ENCODE results near the gene STIL. TPM values are rescaled to one million over a fixed set of nuclear protein-coding genes. Genes with fewer than 3 reads are reported as not detected.

Gene STIL
- polyA plus RNA-seq, 2 donors = 1.6 to 2.4 TPM

GRCh38 chr1:47244339-47244862, 69.5 kb downstream of the STIL start:
- Histone ChIP-seq H3K27me3 (ENCODE audit: control insufficient read depth in 1 of 2, insufficient read depth in 2 of 2, low read length in 2 of 2) (no peaks in the 10 kb centered on the region), H3K4me3 (ENCODE audit: low read depth in 1 of 2, low read length in 2 of 2) (no peak overlapping the region), H3K36me3 (ENCODE audit: control insufficient read depth in 2 of 2, insufficient read depth in 2 of 2, low read length in 1 of 2) (no peaks in the 10 kb centered on the region), H3K9me3 (ENCODE audit: control insufficient read depth in 2 of 2, insufficient read depth in 1 of 2, low read depth in 1 of 2, low read length in 1 of 2) (no peaks in the 10 kb centered on the region), H3K27ac (ENCODE audit: low read depth in 2 of 2, low read length in 1 of 2) (no peak overlapping the region), H3K4me1 (ENCODE audit: control insufficient read depth in 2 of 2, insufficient read depth in 2 of 2, low read length in 1 of 2) (no peaks in the 10 kb centered on the region)
- 48 to 70% methylated on average over 3 of the region's 3 CpGs for WGBS, 2 donors

GRCh38 chr1:47243910-47244309, 70.0 kb downstream of the STIL start:
- no peaks in the 10 kb centered on the region for H3K27me3 ChIP-seq (ENCODE audit: control insufficient read depth in 1 of 2, insufficient read depth in 2 of 2, low read length in 2 of 2)
- no peaks in the 10 kb centered on the region for H3K36me3 ChIP-seq (ENCODE audit: control insufficient read depth in 2 of 2, insufficient read depth in 2 of 2, low read length in 1 of 2)
- no peak overlapping the region for H3K4me3 ChIP-seq (ENCODE audit: low read depth in 1 of 2, low read length in 2 of 2)
- no peaks in the 10 kb centered on the region for H3K9me3 ChIP-seq (ENCODE audit: control insufficient read depth in 2 of 2, insufficient read depth in 1 of 2, low read depth in 1 of 2, low read length in 1 of 2)
- WGBS, 2 donors = 60 to 65% methylated on average over 5 of the region's 5 CpGs
- no peak overlapping the region for H3K27ac ChIP-seq (ENCODE audit: low read depth in 2 of 2, low read length in 1 of 2)
- H3K4me1 ChIP-seq (ENCODE audit: control insufficient read depth in 2 of 2, insufficient read depth in 2 of 2, low read length in 1 of 2) = no peaks in the 10 kb centered on the region

- Histone ChIP-seq H3K4me1 (ENCODE audit: control insufficient read depth in 2 of 2, insufficient read depth in 2 of 2, low read length in 1 of 2) (no peaks in the 10 kb centered on the region), H3K27me3 (ENCODE audit: control insufficient read depth in 1 of 2, insufficient read depth in 2 of 2, low read length in 2 of 2) (no peaks in the 10 kb centered on the region), H3K27ac (ENCODE audit: low read depth in 2 of 2, low read length in 1 of 2) (no peak overlapping the region), H3K9me3 (ENCODE audit: control insufficient read depth in 2 of 2, insufficient read depth in 1 of 2, low read depth in 1 of 2, low read length in 1 of 2) (no peaks in the 10 kb centered on the region), H3K36me3 (ENCODE audit: control insufficient read depth in 2 of 2, insufficient read depth in 2 of 2, low read length in 1 of 2) (no peaks in the 10 kb centered on the region), H3K4me3 (ENCODE audit: low read depth in 1 of 2, low read length in 2 of 2) (no peak overlapping the region)
- 63 to 80% methylated on average over 11 of the region's 11 CpGs for WGBS, 2 donors
Observed at GRCh38 chr1:47241114-47242113, 72.5 kb downstream of the STIL start.

GRCh38 chr1:47238935-47239592, 74.9 kb downstream of the STIL start:
- Histone ChIP-seq H3K27ac (ENCODE audit: low read depth in 2 of 2, low read length in 1 of 2) (no peak overlapping the region), H3K27me3 (ENCODE audit: control insufficient read depth in 1 of 2, insufficient read depth in 2 of 2, low read length in 2 of 2) (no peaks in the 10 kb centered on the region), H3K4me3 (ENCODE audit: low read depth in 1 of 2, low read length in 2 of 2) (no peak overlapping the region), H3K36me3 (ENCODE audit: control insufficient read depth in 2 of 2, insufficient read depth in 2 of 2, low read length in 1 of 2) (no peaks in the 10 kb centered on the region), H3K9me3 (ENCODE audit: control insufficient read depth in 2 of 2, insufficient read depth in 1 of 2, low read depth in 1 of 2, low read length in 1 of 2) (no peaks in the 10 kb centered on the region), H3K4me1 (ENCODE audit: control insufficient read depth in 2 of 2, insufficient read depth in 2 of 2, low read length in 1 of 2) (no peaks in the 10 kb centered on the region)
- 61 to 63% methylated on average over 5 of the region's 5 CpGs for WGBS, 2 donors

- H3K27me3 ChIP-seq (ENCODE audit: control insufficient read depth in 1 of 2, insufficient read depth in 2 of 2, low read length in 2 of 2) = peaks cover 3 to 13% of the 10 kb centered on the region in 2 donors
Observed at GRCh38 chr1:47235806-47236205, 78.1 kb downstream of the STIL start.

GRCh38 chr1:47235241-47235681, 78.7 kb downstream of the STIL start:
- Histone ChIP-seq H3K27ac (ENCODE audit: low read depth in 2 of 2, low read length in 1 of 2) (no peak overlapping the region), H3K4me1 (ENCODE audit: control insufficient read depth in 2 of 2, insufficient read depth in 2 of 2, low read length in 1 of 2) (peaks cover 0 to 6% of the 10 kb centered on the region in 2 donors), H3K9me3 (ENCODE audit: control insufficient read depth in 2 of 2, insufficient read depth in 1 of 2, low read depth in 1 of 2, low read length in 1 of 2) (peaks cover 0 to 2% of the 10 kb centered on the region in 2 donors), H3K4me3 (ENCODE audit: low read depth in 1 of 2, low read length in 2 of 2) (no peak overlapping the region), H3K36me3 (ENCODE audit: control insufficient read depth in 2 of 2, insufficient read depth in 2 of 2, low read length in 1 of 2) (no peaks in the 10 kb centered on the region), H3K27me3 (ENCODE audit: control insufficient read depth in 1 of 2, insufficient read depth in 2 of 2, low read length in 2 of 2) (peaks cover 3 to 19% of the 10 kb centered on the region in 2 donors)
- WGBS, 2 donors = 27 to 30% methylated on average over 21 of the region's 21 CpGs

More at GRCh38 chr1:47235806-47236205, 78.1 kb downstream of the STIL start:
- 75 to 82% methylated on average over 4 of the region's 4 CpGs for WGBS, 2 donors
- Histone ChIP-seq H3K36me3 (ENCODE audit: control insufficient read depth in 2 of 2, insufficient read depth in 2 of 2, low read length in 1 of 2) (no peaks in the 10 kb centered on the region), H3K4me3 (ENCODE audit: low read depth in 1 of 2, low read length in 2 of 2) (no peak overlapping the region), H3K9me3 (ENCODE audit: control insufficient read depth in 2 of 2, insufficient read depth in 1 of 2, low read depth in 1 of 2, low read length in 1 of 2) (peaks cover 0 to 2% of the 10 kb centered on the region in 2 donors), H3K27ac (ENCODE audit: low read depth in 2 of 2, low read length in 1 of 2) (no peak overlapping the region), H3K4me1 (ENCODE audit: control insufficient read depth in 2 of 2, insufficient read depth in 2 of 2, low read length in 1 of 2) (peaks cover 0 to 6% of the 10 kb centered on the region in 2 donors)

GRCh38 chr1:47233186-47233585, 80.8 kb downstream of the STIL start:
- H3K36me3 ChIP-seq (ENCODE audit: control insufficient read depth in 2 of 2, insufficient read depth in 2 of 2, low read length in 1 of 2) = no peaks in the 10 kb centered on the region
- no peak overlapping the region for H3K27ac ChIP-seq (ENCODE audit: low read depth in 2 of 2, low read length in 1 of 2)
- H3K27me3 ChIP-seq (ENCODE audit: control insufficient read depth in 1 of 2, insufficient read depth in 2 of 2, low read length in 2 of 2) = peaks cover 3 to 24% of the 10 kb centered on the region in 2 donors
- peaks cover 0 to 6% of the 10 kb centered on the region in 2 donors for H3K4me1 ChIP-seq (ENCODE audit: control insufficient read depth in 2 of 2, insufficient read depth in 2 of 2, low read length in 1 of 2)
- H3K9me3 ChIP-seq (ENCODE audit: control insufficient read depth in 2 of 2, insufficient read depth in 1 of 2, low read depth in 1 of 2, low read length in 1 of 2) = peaks cover 0 to 2% of the 10 kb centered on the region in 2 donors
- 69 to 74% methylated on average over 6 of the region's 6 CpGs for whole genome bisulfite sequencing, 2 donors
- no peak overlapping the region for H3K4me3 ChIP-seq (ENCODE audit: low read depth in 1 of 2, low read length in 2 of 2)

GRCh38 chr1:47232187-47232874, 81.6 kb downstream of the STIL start, which contains the start of gene TAL1:
Gene TAL1, minus strand, starts transcription at chr1:47232225. Its CDS starts 6,337 bp downstream, at chr1:47225888.
- Histone ChIP-seq H3K36me3 (ENCODE audit: control insufficient read depth in 2 of 2, insufficient read depth in 2 of 2, low read length in 1 of 2) (no peaks in the 10 kb centered on the region), H3K9me3 (ENCODE audit: control insufficient read depth in 2 of 2, insufficient read depth in 1 of 2, low read depth in 1 of 2, low read length in 1 of 2) (peaks cover 0 to 2% of the 10 kb centered on the region in 2 donors), H3K27ac (ENCODE audit: low read depth in 2 of 2, low read length in 1 of 2) (peak within 1 kb of the TSS; percentile 14 to 70), H3K4me1 (ENCODE audit: control insufficient read depth in 2 of 2, insufficient read depth in 2 of 2, low read length in 1 of 2) (peaks cover 0 to 6% of the 10 kb centered on the region in 2 donors), H3K4me3 (ENCODE audit: low read depth in 1 of 2, low read length in 2 of 2) (peak within 1 kb of the TSS; percentile 35 to 41), H3K27me3 (ENCODE audit: control insufficient read depth in 1 of 2, insufficient read depth in 2 of 2, low read length in 2 of 2) (peaks cover 3 to 24% of the 10 kb centered on the region in 2 donors)
- WGBS, 2 donors = 8 to 11% methylated on average over 33 to 51 of the region's 51 CpGs
